ENCODE results near the gene PPP1R10. TPM values are rescaled to one million over a fixed set of nuclear protein-coding genes. Genes with fewer than 3 reads are reported as not detected.

Gene PPP1R10
- total RNA-seq, 1 donor from 2014 or later = 68.8 TPM

- intact Hi-C loops (cut with DNase I) = no loop called here
- Histone ChIP-seq H3K4me3 (no peak overlapping the region), H3K36me3 (peaks cover 47% of the 10 kb centered on the region), H3K9me3 (no peaks in the 10 kb centered on the region), H3K4me1 (no peaks in the 10 kb centered on the region), H3K27me3 (ENCODE audit: low read depth) (no peaks in the 10 kb centered on the region), H3K27ac (no peak overlapping the region)
- TF ChIP-seq CTCF (IDR thresholded peaks at IDR 0.05) = no peak
- DNase-seq = no peak
- no peak for ATAC-seq
Measured at GRCh38 chr6:30640481-30640880, 23.4 kb upstream of the PPP1R10 start.

GRCh38 chr6:30635834-30636233 lies 18.8 kb upstream of the PPP1R10 start:
- H3K9me3 ChIP-seq = no peaks in the 10 kb centered on the region
- no peak overlapping the region for H3K4me3 ChIP-seq
- H3K27ac ChIP-seq = no peak overlapping the region
- H3K4me1 ChIP-seq = no peaks in the 10 kb centered on the region
- DNase-seq (no peak), ATAC-seq (no peak)
- peaks cover 37% of the 10 kb centered on the region for H3K36me3 ChIP-seq
- TF ChIP-seq CTCF (IDR thresholded peaks at IDR 0.05) = no peak
- H3K27me3 ChIP-seq (ENCODE audit: low read depth) = no peaks in the 10 kb centered on the region
- intact Hi-C loops (cut with DNase I) = no loop called here

- H3K27ac ChIP-seq = peak within 1 kb of the TSS; percentile 91
- TF ChIP-seq CTCF (IDR thresholded peaks at IDR 0.05) = peak; percentile 39
- DNase-seq (peak; percentile 94), ATAC-seq (peak; percentile 97 to 99)
- intact Hi-C loops (cut with DNase I) = no loop called here
- peak within 1 kb of the TSS; percentile 67 for H3K4me3 ChIP-seq
- no peaks in the 10 kb centered on the region for H3K27me3 ChIP-seq (ENCODE audit: low read depth)
- H3K9me3 ChIP-seq = no peaks in the 10 kb centered on the region
- peaks cover 19% of the 10 kb centered on the region for H3K4me1 ChIP-seq
- peaks cover 71% of the 10 kb centered on the region for H3K36me3 ChIP-seq
Measured at GRCh38 chr6:30626484-30627366, 9.7 kb upstream of the PPP1R10 start, which contains the start of gene ATAT1. ATAT1 (plus strand) TSS chr6:30626874.

- intact Hi-C loops (cut with DNase I) = no loop called here
- Histone ChIP-seq H3K4me3 (no peak overlapping the region), H3K9me3 (no peaks in the 10 kb centered on the region), H3K36me3 (peaks cover 71% of the 10 kb centered on the region), H3K4me1 (peaks cover 19% of the 10 kb centered on the region), H3K27me3 (ENCODE audit: low read depth) (no peaks in the 10 kb centered on the region), H3K27ac (peak overlapping the region; percentile 91)
- no peak for TF ChIP-seq CTCF (IDR thresholded peaks at IDR 0.05)
- ATAC-seq (no peak), DNase-seq (no peak)
Measured at GRCh38 chr6:30625511-30625910, 8.5 kb upstream of the PPP1R10 start.

GRCh38 chr6:30619561-30619960 lies 2.5 kb upstream of the PPP1R10 start:
- peaks cover 66% of the 10 kb centered on the region for H3K36me3 ChIP-seq
- ATAC-seq = no peak
- H3K9me3 ChIP-seq = no peaks in the 10 kb centered on the region
- no peak for TF ChIP-seq CTCF (IDR thresholded peaks at IDR 0.05)
- no peak for DNase-seq
- H3K4me3 ChIP-seq = no peak overlapping the region
- H3K4me1 ChIP-seq = peaks cover 11% of the 10 kb centered on the region
- no peak overlapping the region for H3K27ac ChIP-seq
- no peaks in the 10 kb centered on the region for H3K27me3 ChIP-seq (ENCODE audit: low read depth)
- intact Hi-C loops (cut with DNase I) = no loop called here
